GM12875 (cell line): ENCODE data around the gene BST1.

ENCODE experiments used
- H3K4me3 ChIP-seq: one replicate; pipeline ENCODE4 v1.5.1; 2011; ENCODE audit warnings: low read depth, low read length, control low read depth
- TF ChIP-seq, protein P1 (sequence below): IDR thresholded peaks from 2 replicates; pipeline ENCODE4 v1.5.1; 2011; ENCODE audit warnings: low read depth, mild to moderate bottlenecking, control low read depth, inconsistent platforms, low read length, moderate library complexity, borderline replicate concordance; ENCODE audit not compliant: insufficient read depth

The BST1 gene

DNA sequence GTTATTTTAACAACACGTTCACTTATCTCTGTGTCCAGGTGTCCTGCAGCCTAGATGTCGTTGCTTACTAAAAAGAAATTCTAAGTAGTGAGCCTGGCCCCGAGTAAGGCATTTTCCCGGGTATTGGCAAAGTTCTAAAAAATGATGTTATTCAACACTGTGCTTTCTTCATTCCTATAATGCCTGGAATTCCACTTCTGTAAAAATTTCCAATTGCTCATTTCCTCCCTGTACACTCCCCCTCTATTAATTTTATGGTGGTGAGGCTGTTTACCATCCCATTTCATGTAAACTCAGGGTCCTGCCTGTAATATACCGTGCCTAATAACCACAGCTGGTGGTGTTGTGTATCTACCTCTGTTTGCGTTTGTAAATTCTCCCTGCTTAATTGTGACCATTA lies 14.2 kb downstream of the BST1 start:
- H3K4me3 ChIP-seq, result no peak overlapping the region
- TF ChIP-seq, protein P1, sequence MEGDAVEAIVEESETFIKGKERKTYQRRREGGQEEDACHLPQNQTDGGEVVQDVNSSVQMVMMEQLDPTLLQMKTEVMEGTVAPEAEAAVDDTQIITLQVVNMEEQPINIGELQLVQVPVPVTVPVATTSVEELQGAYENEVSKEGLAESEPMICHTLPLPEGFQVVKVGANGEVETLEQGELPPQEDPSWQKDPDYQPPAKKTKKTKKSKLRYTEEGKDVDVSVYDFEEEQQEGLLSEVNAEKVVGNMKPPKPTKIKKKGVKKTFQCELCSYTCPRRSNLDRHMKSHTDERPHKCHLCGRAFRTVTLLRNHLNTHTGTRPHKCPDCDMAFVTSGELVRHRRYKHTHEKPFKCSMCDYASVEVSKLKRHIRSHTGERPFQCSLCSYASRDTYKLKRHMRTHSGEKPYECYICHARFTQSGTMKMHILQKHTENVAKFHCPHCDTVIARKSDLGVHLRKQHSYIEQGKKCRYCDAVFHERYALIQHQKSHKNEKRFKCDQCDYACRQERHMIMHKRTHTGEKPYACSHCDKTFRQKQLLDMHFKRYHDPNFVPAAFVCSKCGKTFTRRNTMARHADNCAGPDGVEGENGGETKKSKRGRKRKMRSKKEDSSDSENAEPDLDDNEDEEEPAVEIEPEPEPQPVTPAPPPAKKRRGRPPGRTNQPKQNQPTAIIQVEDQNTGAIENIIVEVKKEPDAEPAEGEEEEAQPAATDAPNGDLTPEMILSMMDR, result no peak

DNA sequence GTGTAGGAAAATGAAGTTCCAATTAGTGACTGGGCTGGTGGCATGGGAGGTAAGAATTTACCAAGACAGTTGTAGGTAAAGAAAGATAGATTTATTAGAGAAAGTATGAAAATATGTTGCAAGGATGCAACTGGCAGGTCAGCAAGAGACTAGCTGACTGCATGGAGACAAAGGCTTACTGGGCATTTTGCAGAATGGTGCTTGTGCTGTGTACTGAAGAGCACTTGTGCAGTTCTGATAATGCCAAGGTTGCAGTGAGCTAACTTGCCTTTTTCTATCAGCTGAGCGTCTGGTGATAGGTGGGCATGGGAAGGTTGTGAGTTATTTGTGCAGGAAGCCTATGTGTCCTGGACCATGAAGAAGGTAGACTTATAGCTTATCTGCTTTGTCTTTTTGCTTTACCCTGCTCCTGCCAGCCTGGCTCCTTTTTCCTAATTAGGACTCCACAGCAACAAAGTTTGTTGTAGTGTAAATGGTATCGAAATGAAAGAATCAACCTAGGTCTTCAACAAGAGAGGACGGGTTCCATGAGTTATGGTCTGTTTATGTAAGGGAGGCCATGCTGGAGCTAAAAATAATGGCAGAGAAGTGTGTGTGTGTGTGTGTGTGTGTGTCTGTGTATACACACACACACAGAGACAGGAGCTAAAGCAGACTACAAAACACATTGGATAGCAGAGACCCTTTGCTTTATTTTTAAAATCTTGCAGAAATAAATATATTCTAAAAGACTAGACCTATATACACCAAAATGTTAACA lies 15.0 kb downstream of the BST1 start:
- no peak overlapping the region for H3K4me3 ChIP-seq
- TF ChIP-seq, protein P1, result no peak

DNA sequence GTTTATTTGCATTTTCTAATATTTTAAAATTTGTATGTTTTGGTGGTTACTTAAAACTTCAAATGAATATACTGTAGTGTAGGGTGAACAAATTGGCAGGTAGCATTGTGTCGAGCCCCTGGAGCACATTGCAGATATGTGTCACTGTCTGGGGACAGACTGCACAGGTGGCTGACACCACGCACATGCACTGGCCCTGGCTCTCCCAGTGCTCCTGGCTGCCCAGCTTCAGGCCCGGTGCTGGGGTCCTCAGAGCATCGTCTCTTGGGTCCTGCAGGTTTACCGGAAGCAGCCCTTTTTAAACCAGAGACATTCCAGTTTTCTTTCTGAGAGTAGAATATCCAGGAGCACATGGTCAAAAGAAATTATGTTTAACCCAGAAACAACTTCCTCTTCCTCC lies 15.6 kb downstream of the BST1 start:
- TF ChIP-seq, protein P1, result no peak
- no peak overlapping the region for H3K4me3 ChIP-seq

DNA sequence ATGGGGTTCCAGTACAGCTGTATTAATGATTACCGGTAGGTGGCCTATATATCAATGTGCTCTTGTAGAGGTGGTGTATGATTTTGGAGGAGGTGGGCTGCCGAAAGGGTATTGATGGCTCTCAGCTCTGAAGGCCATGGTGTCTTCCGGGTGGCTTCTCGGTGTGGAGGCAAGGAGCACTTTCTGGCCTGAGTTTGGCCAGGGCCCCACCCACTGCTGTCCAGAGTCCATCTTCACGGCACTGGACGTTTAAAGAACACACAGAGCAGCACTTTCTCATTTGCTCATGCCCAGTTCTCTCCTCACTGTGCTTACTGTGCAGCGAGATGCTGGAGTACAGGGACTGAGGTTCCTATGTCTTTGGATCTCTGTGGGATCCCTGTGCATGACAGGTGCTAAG lies 16.1 kb downstream of the BST1 start:
- TF ChIP-seq, protein P1, result no peak
- no peak overlapping the region for H3K4me3 ChIP-seq

DNA sequence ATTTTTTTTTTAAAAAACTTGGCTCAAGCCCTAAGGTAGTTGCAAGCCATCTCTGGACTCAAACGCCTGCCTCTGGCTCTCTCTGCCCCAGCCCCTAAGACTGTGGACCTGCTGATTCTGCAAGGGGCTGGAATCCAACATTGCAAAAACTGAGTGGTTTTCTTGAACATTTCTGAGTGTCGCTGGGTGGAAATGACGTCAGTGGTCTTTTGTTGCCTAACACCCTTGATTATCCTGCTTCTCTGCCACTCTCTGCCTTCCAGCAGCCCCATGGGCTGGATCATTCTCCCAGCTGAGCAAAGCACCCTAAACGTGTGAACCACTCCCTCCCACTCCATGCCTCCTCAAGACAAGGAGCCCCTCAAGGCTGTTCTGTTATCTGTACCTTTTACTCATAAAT lies 16.6 kb downstream of the BST1 start:
- no peak overlapping the region for H3K4me3 ChIP-seq
- TF ChIP-seq, protein P1, result no peak

DNA sequence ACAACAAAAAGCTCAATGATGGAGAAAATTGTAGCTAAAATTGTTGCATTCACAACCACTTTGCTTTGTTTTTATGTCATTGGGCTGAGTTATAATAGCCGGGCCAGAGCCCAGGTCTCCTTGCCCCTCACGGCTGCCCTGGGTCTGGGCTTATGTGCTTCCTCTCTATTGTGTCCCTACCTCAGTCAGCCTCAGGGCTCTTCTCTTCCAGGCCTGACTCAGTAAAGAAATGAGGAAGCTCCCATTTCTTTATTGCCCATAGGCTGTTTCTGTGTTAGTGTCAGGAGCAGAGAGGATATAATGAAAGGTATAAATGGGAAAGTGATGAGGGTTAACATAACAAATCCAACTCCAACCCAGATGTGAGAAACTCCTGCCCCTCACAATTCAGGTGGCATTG lies 18.0 kb downstream of the BST1 start:
- TF ChIP-seq, protein P1, result no peak
- no peak overlapping the region for H3K4me3 ChIP-seq

DNA sequence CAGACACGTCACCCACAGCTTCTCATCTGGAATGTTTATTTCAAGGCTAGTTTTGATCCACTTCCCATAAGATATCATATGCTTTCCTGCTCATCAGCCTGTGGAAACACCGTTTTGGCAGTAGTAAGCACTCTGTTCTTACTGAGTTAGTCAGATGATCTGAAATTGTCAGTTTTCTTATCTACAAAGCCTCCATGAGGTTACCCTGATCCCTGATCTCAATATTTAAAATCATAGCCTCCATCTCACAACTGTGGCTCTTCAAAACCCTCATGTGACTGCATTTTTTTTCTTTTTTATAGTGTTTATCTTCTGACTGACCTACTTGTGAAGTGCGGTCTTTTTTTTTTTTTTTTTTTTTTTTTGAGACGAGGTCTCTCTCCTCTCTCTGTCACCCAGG lies 22.7 kb downstream of the BST1 start:
- no peak overlapping the region for H3K4me3 ChIP-seq
- TF ChIP-seq, protein P1, result no peak
